Measurements from ENCODE around the gene ARID4B. TPM values are rescaled to one million over a fixed set of nuclear protein-coding genes. Genes with fewer than 3 reads are reported as not detected.

Gene ARID4B
- total RNA-seq, result 11.4 and 14.3 TPM in 2 replicates

GRCh38 chr1:235327559-235328270 is at the start of gene ARID4B:
TSS of gene ARID4B (minus strand) at chr1:235328179. CDS start at chr1:235326919, 1,260 bp downstream.

GRCh38 chr1:235367000-235367908 is 39.3 kb upstream of the ARID4B start, which contains the start of gene TBCE:
TSS of gene TBCE (plus strand) at chr1:235367427. CDS start at chr1:235380050, 12,623 bp downstream.

GRCh38 chr1:235328271-235329138 is 526 bp upstream of the ARID4B start, which contains the start of gene GGPS1:
TSS of gene GGPS1 (plus strand) at chr1:235328570. CDS start at chr1:235335265, 6,695 bp downstream.

GRCh38 chr1:235160957-235161684 is 166.9 kb downstream of the ARID4B start, which contains the start of gene RBM34:
TSS of gene RBM34 (minus strand) at chr1:235161250. CDS start at chr1:235161226, 24 bp downstream.

GRCh38 chr1:235128456-235129328 is 199.3 kb downstream of the ARID4B start, which contains the start of gene TOMM20:
TSS of gene TOMM20 (minus strand) at chr1:235128837. CDS start at chr1:235128715, 122 bp downstream.

Other genes with a start within 250 kb of the ARID4B start
- gene TOMM20, start 199.3 kb downstream of the ARID4B start, total RNA-seq, result 94.4 and 127 TPM in 2 replicates
- 58.9 and 65.7 TPM in 2 replicates for gene RBM34, start 166.9 kb downstream of the ARID4B start, total RNA-seq
- 15.2 and 18.8 TPM in 2 replicates for gene GGPS1, start 391 bp upstream of the ARID4B start, total RNA-seq
- 13.9 and 20.4 TPM in 2 replicates for gene TBCE, start 39.2 kb upstream of the ARID4B start, total RNA-seq
- 27.3 and 29.3 TPM in 2 replicates for gene B3GALNT2, start 176.3 kb upstream of the ARID4B start, total RNA-seq

Data from airway epithelial cell (primary cell).